Esophagus squamous epithelium (tissue), 5 donors: ENCODE results near the gene LRRC31. TPM values are rescaled to one million over a fixed set of nuclear protein-coding genes. Genes with fewer than 3 reads are reported as not detected.

Experiments used
- DNase-seq: peaks from one replicate; lab custom pipeline; 2025; lab: John Stamatoyannopoulos, UW
- H3K27ac ChIP-seq, 4 donors: fragments of 200-600 bp; sonication (generic); one replicate each; pipeline ENCODE4 v1.5.1; 2016 to 2019; ENCODE audit warnings: mild to moderate bottlenecking in 1 of 4
- H3K27me3 ChIP-seq, 4 donors: fragments of 200-600 bp; sonication (generic); 1 replicate in 3 of 4; 2 replicates in 1 of 4; pipeline versions ENCODE4 v1.5.1 to v1.6.0; 2017 to 2021; ENCODE audit warnings: antibody characterized with exemption in 1 of 4
- H3K36me3 ChIP-seq, 3 donors: fragments of 200-600 bp; sonication (generic); one replicate each; pipeline ENCODE4 v1.5.1; 2016 to 2019
- H3K4me1 ChIP-seq, 3 donors: fragments of 200-600 bp; sonication (generic); one replicate each; pipeline ENCODE4 v1.5.1; 2017 to 2019
- H3K4me3 ChIP-seq, 4 donors: fragments of 200-600 bp; sonication (generic); 1 replicate in 3 of 4; 2 replicates in 1 of 4; pipeline ENCODE4 v1.5.1; 2016 to 2019; ENCODE audit warnings: mild to moderate bottlenecking in 2 of 4, moderate library complexity in 1 of 4
- H3K9me3 ChIP-seq, 3 donors: fragments of 200-600 bp; sonication (generic); one replicate each; pipeline ENCODE4 v1.5.1; 2016 to 2019
- POLR2A ChIP-seq, 4 donors: fragments of 450-650 bp; IDR thresholded peaks; one replicate each; pipeline ENCODE4 v1.6.1; 2017; ENCODE audit warnings: antibody characterized with exemption in 4 of 4, mild to moderate bottlenecking in 4 of 4, moderate library complexity in 3 of 4
- WGBS, 2 donors: methylation state at CpG; one replicate each; pipeline ENCODE4 v1.1.5; 2018; 5-methylcytosine and 5-hydroxymethylcytosine counted together
- intact Hi-C: fragments of 100-400 bp; cut with DNase I; formaldehyde crosslinking; loops from one replicate; pipeline ENCODE4 v1.15.0; 2022
- total RNA-seq, 4 donors: library from RNA; depleted of rRNA; stranded (reverse); fragments of >200 nt; gene quantifications; one replicate each; pipeline ENCODE4 v1.1.0, GENCODE V29; 2016
- TF ChIP-seq, protein P1 (sequence below), 6 experiments: fragments of 450-650 bp in 4 of 6; fragments of 200-600 bp in 2 of 6; sonication (generic) in 2 of 6; IDR thresholded peaks; one replicate each; pipeline ENCODE4 v1.5.1; 2016 to 2019; ENCODE audit warnings: antibody characterized with exemption in 6 of 6, mild to moderate bottlenecking in 4 of 6, moderate library complexity in 4 of 6
- donor health status: DM: yes; HTN: yes; CAD: no.

The LRRC31 gene
- total RNA-seq, 4 donors from 2014 or later = not detected

DNA sequence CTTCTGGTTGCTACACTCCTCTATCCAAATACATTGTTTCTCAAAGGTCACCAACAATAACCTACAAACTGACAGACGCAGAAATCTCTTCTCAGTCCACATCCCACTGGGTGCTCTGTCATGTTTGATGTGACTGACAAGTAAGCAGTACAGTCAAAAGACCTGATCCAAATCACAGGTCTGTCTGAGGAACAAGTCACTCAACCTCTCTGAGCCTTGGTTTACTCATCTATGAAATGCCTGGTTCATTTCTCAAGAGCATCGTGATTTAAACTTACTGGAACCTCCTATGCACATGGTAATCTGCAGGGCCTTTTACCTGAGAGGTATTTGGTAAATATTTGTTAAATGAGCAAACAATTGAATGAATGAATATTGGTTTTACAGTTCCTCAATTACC is 5.5 kb downstream of the LRRC31 start:
- H3K36me3 ChIP-seq = no peaks in the 10 kb centered on the region
- H3K27me3 ChIP-seq = no peaks in the 10 kb centered on the region
- no peak for TF ChIP-seq POLR2A (IDR thresholded peaks at IDR 0.05)
- TF ChIP-seq, protein P1, sequence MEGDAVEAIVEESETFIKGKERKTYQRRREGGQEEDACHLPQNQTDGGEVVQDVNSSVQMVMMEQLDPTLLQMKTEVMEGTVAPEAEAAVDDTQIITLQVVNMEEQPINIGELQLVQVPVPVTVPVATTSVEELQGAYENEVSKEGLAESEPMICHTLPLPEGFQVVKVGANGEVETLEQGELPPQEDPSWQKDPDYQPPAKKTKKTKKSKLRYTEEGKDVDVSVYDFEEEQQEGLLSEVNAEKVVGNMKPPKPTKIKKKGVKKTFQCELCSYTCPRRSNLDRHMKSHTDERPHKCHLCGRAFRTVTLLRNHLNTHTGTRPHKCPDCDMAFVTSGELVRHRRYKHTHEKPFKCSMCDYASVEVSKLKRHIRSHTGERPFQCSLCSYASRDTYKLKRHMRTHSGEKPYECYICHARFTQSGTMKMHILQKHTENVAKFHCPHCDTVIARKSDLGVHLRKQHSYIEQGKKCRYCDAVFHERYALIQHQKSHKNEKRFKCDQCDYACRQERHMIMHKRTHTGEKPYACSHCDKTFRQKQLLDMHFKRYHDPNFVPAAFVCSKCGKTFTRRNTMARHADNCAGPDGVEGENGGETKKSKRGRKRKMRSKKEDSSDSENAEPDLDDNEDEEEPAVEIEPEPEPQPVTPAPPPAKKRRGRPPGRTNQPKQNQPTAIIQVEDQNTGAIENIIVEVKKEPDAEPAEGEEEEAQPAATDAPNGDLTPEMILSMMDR (IDR thresholded peaks at IDR 0.05) = no peak
- H3K4me1 ChIP-seq = peaks cover 0 to 7% (median 0%) of the 10 kb centered on the region in 3 donors
- intact Hi-C loops = loop anchor here (10.0 kb wide), 1 partner anchor 161 kb away; no protein-coding TSS in a partner anchor
- no peaks in the 10 kb centered on the region for H3K9me3 ChIP-seq
- WGBS, 2 donors = 65 to 86% methylated on average over 2 of the region's 2 CpGs
- no peak for DNase-seq
- no peak overlapping the region for H3K4me3 ChIP-seq
- no peak overlapping the region for H3K27ac ChIP-seq

DNA sequence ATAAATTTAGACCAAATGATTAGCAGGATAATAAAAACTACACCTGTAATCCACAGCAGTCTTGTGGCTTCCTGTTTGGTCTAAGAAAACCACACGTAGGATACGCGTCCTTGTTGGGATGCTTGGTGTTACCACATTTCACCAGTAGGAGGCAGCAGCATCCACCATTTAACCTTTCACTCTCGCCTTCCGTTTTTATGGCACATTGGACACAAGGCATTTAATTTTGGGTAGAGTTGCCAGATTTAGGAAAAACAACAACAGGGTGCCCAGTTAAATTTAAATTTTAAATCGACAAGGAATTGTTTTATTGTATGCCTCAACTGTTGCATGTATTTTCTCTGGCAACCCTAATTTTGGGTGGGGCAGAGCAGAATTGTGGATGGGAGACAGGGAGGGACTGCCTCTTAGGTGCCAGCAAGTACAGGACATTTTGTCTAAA is 6.3 kb downstream of the LRRC31 start:
- H3K9me3 ChIP-seq = no peaks in the 10 kb centered on the region
- H3K4me1 ChIP-seq = peaks cover 0 to 7% (median 0%) of the 10 kb centered on the region in 3 donors
- no peaks in the 10 kb centered on the region for H3K36me3 ChIP-seq
- TF ChIP-seq POLR2A (IDR thresholded peaks at IDR 0.05) = no peak
- TF ChIP-seq, protein P1 (IDR thresholded peaks at IDR 0.05) = peak; percentile 77 to 87 (median 83)
- no peak overlapping the region for H3K27ac ChIP-seq
- no peak overlapping the region for H3K4me3 ChIP-seq
- H3K27me3 ChIP-seq = peaks cover 0 to 7% (median 0%) of the 10 kb centered on the region in 4 donors
- WGBS, 2 donors = 4 to 7% methylated on average over 6 of the region's 6 CpGs
- intact Hi-C loops = loop anchor here (10.0 kb wide), 1 partner anchor 161 kb away; no protein-coding TSS in a partner anchor
- DNase-seq = no peak

DNA sequence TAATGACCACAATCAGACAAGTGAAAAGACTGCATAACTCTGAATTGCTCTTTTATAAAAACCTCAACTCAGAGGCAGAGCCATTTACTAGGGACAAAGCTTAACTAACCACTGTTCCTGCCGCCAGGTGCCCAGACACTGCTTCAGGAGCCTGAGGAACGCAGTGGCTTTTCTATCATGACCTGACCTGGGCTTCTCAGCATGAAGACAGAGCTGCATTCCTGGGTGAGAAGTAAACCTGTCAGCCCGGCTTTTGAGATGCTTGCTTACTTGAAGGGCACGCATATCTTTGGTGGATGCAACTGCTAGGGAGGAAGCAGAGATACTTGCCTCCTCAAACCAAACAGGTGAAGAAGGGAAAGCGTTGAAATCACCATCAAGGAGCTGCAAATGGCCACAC is 7.9 kb downstream of the LRRC31 start:
- Histone ChIP-seq H3K27ac (no peak overlapping the region), H3K27me3 (peaks cover 0 to 13% (median 0%) of the 10 kb centered on the region in 4 donors), H3K4me3 (no peak overlapping the region), H3K4me1 (peaks cover 0 to 7% (median 0%) of the 10 kb centered on the region in 3 donors), H3K36me3 (no peaks in the 10 kb centered on the region), H3K9me3 (no peaks in the 10 kb centered on the region)
- DNase-seq = no peak
- intact Hi-C loops = loop anchor here (10.0 kb wide), 1 partner anchor 163 kb away; no protein-coding TSS in a partner anchor
- 64 to 76% methylated on average over 4 of the region's 5 CpGs for WGBS, 2 donors
- TF ChIP-seq, protein P1 (IDR thresholded peaks at IDR 0.05) = no peak
- TF ChIP-seq POLR2A (IDR thresholded peaks at IDR 0.05) = no peak

DNA sequence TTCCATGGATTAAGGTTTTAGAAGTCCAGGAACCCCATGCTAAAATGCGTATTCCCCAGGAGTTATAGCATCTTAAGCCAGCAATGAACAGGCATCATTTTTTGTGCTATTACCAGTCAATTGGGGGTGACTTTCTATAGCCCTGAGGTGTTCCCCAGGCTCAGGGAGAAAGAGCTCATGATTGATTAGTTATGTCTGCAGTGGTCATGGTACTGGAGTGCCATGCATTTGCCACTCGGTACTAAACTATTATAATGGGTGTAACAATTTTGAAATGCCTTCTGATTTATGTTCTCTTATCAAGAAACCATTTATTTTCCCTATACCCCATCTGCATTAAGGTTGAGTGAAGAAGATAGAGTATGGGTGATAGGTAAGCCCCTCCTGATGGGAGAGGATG is 11.9 kb downstream of the LRRC31 start:
- no peaks in the 10 kb centered on the region for H3K36me3 ChIP-seq
- no peak overlapping the region for H3K27ac ChIP-seq
- no peaks in the 10 kb centered on the region for H3K9me3 ChIP-seq
- H3K27me3 ChIP-seq = peaks cover 0 to 18% (median 0%) of the 10 kb centered on the region in 4 donors
- no peak overlapping the region for H3K4me3 ChIP-seq
- WGBS, 2 donors = 77 to 88% methylated on average over 2 of the region's 2 CpGs
- TF ChIP-seq, protein P1 (IDR thresholded peaks at IDR 0.05) = no peak
- TF ChIP-seq POLR2A (IDR thresholded peaks at IDR 0.05) = no peak
- no peak for DNase-seq
- no peaks in the 10 kb centered on the region for H3K4me1 ChIP-seq
- intact Hi-C loops = no loop called here

DNA sequence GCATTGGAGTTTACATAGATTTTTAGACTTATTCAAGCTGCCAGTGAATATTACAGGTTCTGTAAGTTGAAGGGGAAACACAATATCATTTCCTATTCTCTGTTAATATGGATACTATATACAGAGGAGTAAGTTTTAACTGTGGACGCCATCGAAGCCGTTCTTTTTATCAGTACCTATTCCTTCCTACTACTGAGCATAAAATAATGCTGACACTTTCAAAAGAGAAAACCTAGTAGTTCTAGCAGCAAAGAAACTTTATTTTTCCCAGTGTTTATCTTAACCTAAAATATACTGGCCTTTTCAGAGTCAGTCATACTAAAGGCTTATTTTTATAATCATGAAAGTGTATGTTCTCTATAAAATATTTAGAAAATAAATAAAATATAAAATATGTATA is 14.2 kb downstream of the LRRC31 start:
- Histone ChIP-seq H3K36me3 (no peaks in the 10 kb centered on the region), H3K27me3 (peaks cover 0 to 18% (median 0%) of the 10 kb centered on the region in 4 donors), H3K9me3 (no peaks in the 10 kb centered on the region), H3K4me3 (no peak overlapping the region), H3K4me1 (no peaks in the 10 kb centered on the region), H3K27ac (no peak overlapping the region)
- no peak for DNase-seq
- TF ChIP-seq, protein P1 (IDR thresholded peaks at IDR 0.05) = no peak
- TF ChIP-seq POLR2A (IDR thresholded peaks at IDR 0.05) = no peak
- 92 to 93% methylated on average over 3 of the region's 3 CpGs for WGBS, 2 donors
- intact Hi-C loops = no loop called here
